HepG2 (cell line): ENCODE results near the gene CHADL. TPM values are rescaled to one million over a fixed set of nuclear protein-coding genes. Genes with fewer than 3 reads are reported as not detected.

Experiments used
- ARID2 ChIP-seq: sonication (generic); formaldehyde crosslinking; IDR thresholded peaks from 2 replicates; pipeline ENCODE4 v1.8.1; 2022; ENCODE audit warnings: mild to moderate bottlenecking, missing genetic modification reagents, borderline replicate concordance
- ARNTL ChIP-seq: sonication (generic); formaldehyde crosslinking; IDR thresholded peaks from 2 replicates; pipeline ENCODE4 v1.4.0; 2020; ENCODE audit warnings: mild to moderate bottlenecking, missing genetic modification reagents
- CHCHD3 ChIP-seq: sonication (generic); formaldehyde crosslinking; IDR thresholded peaks from 2 replicates; pipeline ENCODE4 v1.8.0; 2022; ENCODE audit warnings: mild to moderate bottlenecking, missing genetic modification reagents, moderate library complexity
- EHMT2 ChIP-seq: fragments of 200-600 bp; sonication (generic); IDR thresholded peaks from 2 replicates; pipeline ENCODE4 v1.7.0; 2017; ENCODE audit warnings: antibody characterized with exemption, low read depth, low read length, borderline replicate concordance
- HDAC2 ChIP-seq: sonication (generic); formaldehyde crosslinking; IDR thresholded peaks from 2 replicates; pipeline ENCODE4 v1.4.0; 2020; ENCODE audit warnings: missing genetic modification reagents
- MATR3 ChIP-seq: sonication (generic); formaldehyde crosslinking; IDR thresholded peaks from 2 replicates; pipeline ENCODE4 v1.4.0; 2020; ENCODE audit warnings: missing genetic modification reagents
- NFE2L1 ChIP-seq: sonication (generic); formaldehyde crosslinking; IDR thresholded peaks from 2 replicates; pipeline ENCODE4 v1.4.0; 2020; ENCODE audit warnings: missing genetic modification reagents, mild to moderate bottlenecking, borderline replicate concordance
- RBAK ChIP-seq: sonication (generic); formaldehyde crosslinking; IDR thresholded peaks from 2 replicates; pipeline ENCODE4 v1.5.1; 2020; ENCODE audit warnings: mild to moderate bottlenecking, missing genetic modification reagents
- TBX2 ChIP-seq: sonication (generic); formaldehyde crosslinking; IDR thresholded peaks from 2 replicates; pipeline ENCODE4 v1.5.0; 2020; ENCODE audit warnings: missing genetic modification reagents, mild to moderate bottlenecking, borderline replicate concordance
- ZKSCAN5 ChIP-seq: sonication (generic); formaldehyde crosslinking; IDR thresholded peaks from 2 replicates; pipeline ENCODE4 v1.5.1; 2020; ENCODE audit warnings: mild to moderate bottlenecking, missing genetic modification reagents
- ZMYM2 ChIP-seq: sonication (generic); formaldehyde crosslinking; IDR thresholded peaks from 2 replicates; pipeline ENCODE4 v1.8.0; 2022; ENCODE audit warnings: mild to moderate bottlenecking, missing genetic modification reagents
- ZNF121 ChIP-seq: sonication (generic); formaldehyde crosslinking; IDR thresholded peaks from 2 replicates; pipeline ENCODE4 v1.5.0; 2020; ENCODE audit warnings: mild to moderate bottlenecking, missing genetic modification reagents
- ZNF230 ChIP-seq: sonication (generic); formaldehyde crosslinking; IDR thresholded peaks from 2 replicates; pipeline ENCODE4 v1.4.0; 2020; ENCODE audit warnings: mild to moderate bottlenecking, missing genetic modification reagents
- ZNF253 ChIP-seq: sonication (generic); formaldehyde crosslinking; IDR thresholded peaks from 2 replicates; pipeline ENCODE4 v1.8.0; 2022; ENCODE audit warnings: mild to moderate bottlenecking, missing genetic modification reagents, borderline replicate concordance
- ZNF724P ChIP-seq: sonication (generic); formaldehyde crosslinking; IDR thresholded peaks from 2 replicates; pipeline ENCODE4 v1.8.0; 2022; ENCODE audit warnings: missing genetic modification reagents, borderline replicate concordance
- ZNF746 ChIP-seq: sonication (generic); formaldehyde crosslinking; IDR thresholded peaks from 2 replicates; pipeline ENCODE4 v1.8.0; 2022; ENCODE audit warnings: mild to moderate bottlenecking, missing genetic modification reagents
- ZNF790 ChIP-seq: sonication (generic); formaldehyde crosslinking; IDR thresholded peaks from 2 replicates; pipeline ENCODE4 v1.8.0; 2022; ENCODE audit warnings: missing genetic modification reagents, mild to moderate bottlenecking, borderline replicate concordance
- polyA plus RNA-seq, 8 experiments: library from polyadenylated mRNA; depleted of rRNA in 3 of 8; stranded (reverse) in 7 of 8; unstranded in 1 of 8; fragments of >200 nt; fragmentation: Illumina TruSeq in 4 of 8; extraction: Trizol in 4 of 8; gene quantifications; 2 replicates each; pipeline versions ENCODE4 v1.2.1 to v1.2.3, GENCODE V29; 2011 to 2016; ENCODE audit warnings: low read depth in 4 of 8, missing spikeins in 1 of 8, mixed read lengths in 1 of 8; ENCODE audit not compliant: insufficient read depth in 1 of 8
- total RNA-seq, 5 experiments: library from RNA; depleted of rRNA; stranded (reverse); fragments of >200 nt; fragmentation: Illumina TruSeq; extraction: Trizol; gene quantifications; 2 replicates each; pipeline ENCODE4 v1.2.3, GENCODE V29; 2016; ENCODE audit warnings: low read depth in 1 of 5
- TF ChIP-seq, protein P1 (sequence below): sonication (generic); formaldehyde crosslinking; IDR thresholded peaks from 2 replicates; pipeline ENCODE4 v1.4.0; 2020; ENCODE audit warnings: missing genetic modification reagents
- TF ChIP-seq, protein P2 (sequence below): sonication (generic); formaldehyde crosslinking; IDR thresholded peaks from 2 replicates; pipeline ENCODE4 v1.4.0; 2020; ENCODE audit warnings: mild to moderate bottlenecking, missing genetic modification reagents, borderline replicate concordance
- TF ChIP-seq, protein P3 (sequence below): sonication (generic); formaldehyde crosslinking; IDR thresholded peaks from 2 replicates; pipeline ENCODE4 v1.4.0; 2020; ENCODE audit warnings: missing genetic modification reagents

Gene CHADL
- total and polyA plus RNA-seq, 2 of the 13 experiments (the other 11 are each of a cell fraction or from before 2014, with no cell fraction given): 2.8 to 8.1 TPM

DNA sequence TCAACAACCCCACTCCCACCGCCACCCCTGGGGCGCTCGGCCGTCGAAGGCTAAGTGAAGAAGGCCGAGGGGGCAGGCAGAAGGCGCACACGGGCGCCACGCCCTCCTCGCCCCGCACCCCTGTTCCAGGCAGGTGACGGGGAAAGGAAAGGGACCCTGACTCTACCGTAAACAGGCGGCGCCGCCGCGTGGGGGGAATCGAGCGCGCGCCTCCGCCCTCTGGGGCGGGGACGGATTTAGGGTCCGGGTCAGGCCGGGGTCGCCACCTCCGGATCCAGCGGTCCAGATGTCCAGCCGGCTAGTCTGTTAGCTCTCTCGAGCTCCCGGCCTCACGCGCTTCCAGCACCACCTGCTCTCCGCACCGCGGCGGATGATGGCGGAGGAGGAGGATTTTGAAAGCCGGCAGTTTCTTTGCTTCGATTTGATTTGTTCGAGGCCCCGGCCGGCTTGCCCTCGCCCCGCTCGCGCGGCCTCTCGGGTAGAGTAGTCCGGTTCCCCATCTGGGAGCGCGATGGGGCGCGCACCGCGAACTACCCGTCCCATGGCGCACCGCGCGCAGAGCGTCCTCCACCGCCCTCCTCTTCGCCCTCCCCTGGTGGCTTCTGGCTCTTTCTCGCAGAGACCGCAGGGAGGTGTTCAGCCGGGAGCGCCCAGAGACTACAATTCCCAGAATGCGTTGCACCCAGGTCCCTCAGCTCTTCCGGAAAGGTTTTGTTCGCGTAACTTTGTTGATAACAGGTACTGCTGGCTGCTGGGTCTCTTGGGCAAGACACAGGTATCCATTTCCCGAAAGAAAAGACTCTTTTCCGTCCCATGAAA is 45.3 kb upstream of the CHADL start, which contains the start of gene RANGAP1 (continued):
- TF ChIP-seq, protein P1, sequence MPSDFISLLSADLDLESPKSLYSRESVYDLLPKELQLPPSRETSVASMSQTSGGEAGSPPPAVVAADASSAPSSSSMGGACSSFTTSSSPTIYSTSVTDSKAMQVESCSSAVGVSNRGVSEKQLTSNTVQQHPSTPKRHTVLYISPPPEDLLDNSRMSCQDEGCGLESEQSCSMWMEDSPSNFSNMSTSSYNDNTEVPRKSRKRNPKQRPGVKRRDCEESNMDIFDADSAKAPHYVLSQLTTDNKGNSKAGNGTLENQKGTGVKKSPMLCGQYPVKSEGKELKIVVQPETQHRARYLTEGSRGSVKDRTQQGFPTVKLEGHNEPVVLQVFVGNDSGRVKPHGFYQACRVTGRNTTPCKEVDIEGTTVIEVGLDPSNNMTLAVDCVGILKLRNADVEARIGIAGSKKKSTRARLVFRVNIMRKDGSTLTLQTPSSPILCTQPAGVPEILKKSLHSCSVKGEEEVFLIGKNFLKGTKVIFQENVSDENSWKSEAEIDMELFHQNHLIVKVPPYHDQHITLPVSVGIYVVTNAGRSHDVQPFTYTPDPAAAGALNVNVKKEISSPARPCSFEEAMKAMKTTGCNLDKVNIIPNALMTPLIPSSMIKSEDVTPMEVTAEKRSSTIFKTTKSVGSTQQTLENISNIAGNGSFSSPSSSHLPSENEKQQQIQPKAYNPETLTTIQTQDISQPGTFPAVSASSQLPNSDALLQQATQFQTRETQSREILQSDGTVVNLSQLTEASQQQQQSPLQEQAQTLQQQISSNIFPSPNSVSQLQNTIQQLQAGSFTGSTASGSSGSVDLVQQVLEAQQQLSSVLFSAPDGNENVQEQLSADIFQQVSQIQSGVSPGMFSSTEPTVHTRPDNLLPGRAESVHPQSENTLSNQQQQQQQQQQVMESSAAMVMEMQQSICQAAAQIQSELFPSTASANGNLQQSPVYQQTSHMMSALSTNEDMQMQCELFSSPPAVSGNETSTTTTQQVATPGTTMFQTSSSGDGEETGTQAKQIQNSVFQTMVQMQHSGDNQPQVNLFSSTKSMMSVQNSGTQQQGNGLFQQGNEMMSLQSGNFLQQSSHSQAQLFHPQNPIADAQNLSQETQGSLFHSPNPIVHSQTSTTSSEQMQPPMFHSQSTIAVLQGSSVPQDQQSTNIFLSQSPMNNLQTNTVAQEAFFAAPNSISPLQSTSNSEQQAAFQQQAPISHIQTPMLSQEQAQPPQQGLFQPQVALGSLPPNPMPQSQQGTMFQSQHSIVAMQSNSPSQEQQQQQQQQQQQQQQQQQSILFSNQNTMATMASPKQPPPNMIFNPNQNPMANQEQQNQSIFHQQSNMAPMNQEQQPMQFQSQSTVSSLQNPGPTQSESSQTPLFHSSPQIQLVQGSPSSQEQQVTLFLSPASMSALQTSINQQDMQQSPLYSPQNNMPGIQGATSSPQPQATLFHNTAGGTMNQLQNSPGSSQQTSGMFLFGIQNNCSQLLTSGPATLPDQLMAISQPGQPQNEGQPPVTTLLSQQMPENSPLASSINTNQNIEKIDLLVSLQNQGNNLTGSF: no peak
- no peak for TF ChIP-seq ZNF121
- TF ChIP-seq ZNF746: peak; percentile 93
- no peak for TF ChIP-seq ARID2 (CRISPR knock-in tag)
- no peak for TF ChIP-seq ZKSCAN5 (CRISPR knock-in tag)
- TF ChIP-seq CHCHD3 (CRISPR knock-in tag): no peak
- TF ChIP-seq RBAK (CRISPR knock-in tag): no peak
- TF ChIP-seq, protein P2, sequence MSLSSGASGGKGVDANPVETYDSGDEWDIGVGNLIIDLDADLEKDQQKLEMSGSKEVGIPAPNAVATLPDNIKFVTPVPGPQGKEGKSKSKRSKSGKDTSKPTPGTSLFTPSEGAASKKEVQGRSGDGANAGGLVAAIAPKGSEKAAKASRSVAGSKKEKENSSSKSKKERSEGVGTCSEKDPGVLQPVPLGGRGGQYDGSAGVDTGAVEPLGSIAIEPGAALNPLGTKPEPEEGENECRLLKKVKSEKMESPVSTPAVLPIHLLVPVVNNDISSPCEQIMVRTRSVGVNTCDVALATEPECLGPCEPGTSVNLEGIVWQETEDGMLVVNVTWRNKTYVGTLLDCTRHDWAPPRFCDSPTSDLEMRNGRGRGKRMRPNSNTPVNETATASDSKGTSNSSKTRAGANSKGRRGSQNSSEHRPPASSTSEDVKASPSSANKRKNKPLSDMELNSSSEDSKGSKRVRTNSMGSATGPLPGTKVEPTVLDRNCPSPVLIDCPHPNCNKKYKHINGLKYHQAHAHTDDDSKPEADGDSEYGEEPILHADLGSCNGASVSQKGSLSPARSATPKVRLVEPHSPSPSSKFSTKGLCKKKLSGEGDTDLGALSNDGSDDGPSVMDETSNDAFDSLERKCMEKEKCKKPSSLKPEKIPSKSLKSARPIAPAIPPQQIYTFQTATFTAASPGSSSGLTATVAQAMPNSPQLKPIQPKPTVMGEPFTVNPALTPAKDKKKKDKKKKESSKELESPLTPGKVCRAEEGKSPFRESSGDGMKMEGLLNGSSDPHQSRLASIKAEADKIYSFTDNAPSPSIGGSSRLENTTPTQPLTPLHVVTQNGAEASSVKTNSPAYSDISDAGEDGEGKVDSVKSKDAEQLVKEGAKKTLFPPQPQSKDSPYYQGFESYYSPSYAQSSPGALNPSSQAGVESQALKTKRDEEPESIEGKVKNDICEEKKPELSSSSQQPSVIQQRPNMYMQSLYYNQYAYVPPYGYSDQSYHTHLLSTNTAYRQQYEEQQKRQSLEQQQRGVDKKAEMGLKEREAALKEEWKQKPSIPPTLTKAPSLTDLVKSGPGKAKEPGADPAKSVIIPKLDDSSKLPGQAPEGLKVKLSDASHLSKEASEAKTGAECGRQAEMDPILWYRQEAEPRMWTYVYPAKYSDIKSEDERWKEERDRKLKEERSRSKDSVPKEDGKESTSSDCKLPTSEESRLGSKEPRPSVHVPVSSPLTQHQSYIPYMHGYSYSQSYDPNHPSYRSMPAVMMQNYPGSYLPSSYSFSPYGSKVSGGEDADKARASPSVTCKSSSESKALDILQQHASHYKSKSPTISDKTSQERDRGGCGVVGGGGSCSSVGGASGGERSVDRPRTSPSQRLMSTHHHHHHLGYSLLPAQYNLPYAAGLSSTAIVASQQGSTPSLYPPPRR (CRISPR knock-in tag): no peak
- no peak for TF ChIP-seq ZMYM2 (CRISPR knock-in tag)
- no peak for TF ChIP-seq ZNF253 (CRISPR knock-in tag)
- TF ChIP-seq, protein P3, sequence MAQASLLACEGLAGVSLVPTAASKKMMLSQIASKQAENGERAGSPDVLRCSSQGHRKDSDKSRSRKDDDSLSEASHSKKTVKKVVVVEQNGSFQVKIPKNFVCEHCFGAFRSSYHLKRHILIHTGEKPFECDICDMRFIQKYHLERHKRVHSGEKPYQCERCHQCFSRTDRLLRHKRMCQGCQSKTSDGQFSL (CRISPR knock-in tag): peak; percentile 62; the same call in 1 of the 2 replicates
- no peak for TF ChIP-seq MATR3 (CRISPR knock-in tag)
- TF ChIP-seq HDAC2 (CRISPR knock-in tag): peak; percentile 48
- no peak for TF ChIP-seq ZNF790 (CRISPR knock-in tag)
- peak; percentile 19; the same call in 1 of the 2 replicates for TF ChIP-seq TBX2 (CRISPR knock-in tag)
- no peak for TF ChIP-seq NFE2L1 (CRISPR knock-in tag)
- no peak for TF ChIP-seq ZNF724P (CRISPR knock-in tag)
- no peak for TF ChIP-seq ZNF230 (CRISPR knock-in tag)
- TF ChIP-seq ARNTL (CRISPR knock-in tag): 0 out of 2 replicates have a peak, but pooled peaks have one; percentile 7
- no peak for TF ChIP-seq EHMT2
